ENCODE data around the gene COL17A1.

GRCh38 chr10:104088239-104088638 is 2.6 kb upstream of the COL17A1 start:
- TF ChIP-seq TAF1 (IDR thresholded peaks at IDR 0.05; ENCODE audit: borderline replicate concordance, insufficient read depth, low read length) (no peak), POLR2AphosphoS5 (IDR thresholded peaks at IDR 0.05; ENCODE audit: low read depth, low read length) (no peak), REST (IDR thresholded peaks at IDR 0.05; ENCODE audit: insufficient read depth in 1 of 2, low read depth in 2 of 2, low read length in 2 of 2) (no peak), SIN3A (IDR thresholded peaks at IDR 0.05; ENCODE audit: borderline replicate concordance, insufficient read depth, low read length) (no peak)

Data from PFSK-1 (cell line).